ENCODE measurements around the gene MAPKAPK2.
"Not testable (repeated sequence)": the region's sequence is repeated elsewhere in the genome, so short reads cannot be mapped to it uniquely, and the experiment has no call there.

Gene MAPKAPK2

GRCh38 chr1:206684478-206685333 lies at the start of gene MAPKAPK2:
TSS of gene MAPKAPK2 (plus strand) at chr1:206684905. CDS start at chr1:206685230, 325 bp downstream.
- DNase-seq: peak; percentile 77

GRCh38 chr1:206635080-206635977 lies 49.4 kb upstream of the MAPKAPK2 start, which contains the start of gene DYRK3:
TSS of gene DYRK3 (plus strand) at chr1:206635536. CDS start at chr1:206635704, 168 bp downstream.
- peak; percentile 90 for DNase-seq

- DNase-seq: no peak
These were observed 48.7 kb upstream of the MAPKAPK2 start for GRCh38 chr1:206635978-206636345.

- DNase-seq: no peak
These were observed 48.0 kb upstream of the MAPKAPK2 start for GRCh38 chr1:206636671-206637070.

GRCh38 chr1:206637605-206638004 lies 47.1 kb upstream of the MAPKAPK2 start:
- no peak for DNase-seq

GRCh38 chr1:206642074-206642473 lies 42.6 kb upstream of the MAPKAPK2 start:
- DNase-seq: not testable (repeated sequence)

GRCh38 chr1:206643118-206643698 lies 41.5 kb upstream of the MAPKAPK2 start:
- no peak for DNase-seq

- no peak for DNase-seq
These were observed 38.2 kb upstream of the MAPKAPK2 start for GRCh38 chr1:206646504-206646903.

GRCh38 chr1:206647224-206647623 lies 37.5 kb upstream of the MAPKAPK2 start:
- no peak for DNase-seq

GRCh38 chr1:206649261-206649921 lies 35.3 kb upstream of the MAPKAPK2 start:
- DNase-seq: no peak

GRCh38 chr1:206651014-206651413 lies 33.7 kb upstream of the MAPKAPK2 start:
- no peak for DNase-seq

- DNase-seq: no peak
These were observed 32.5 kb upstream of the MAPKAPK2 start for GRCh38 chr1:206651958-206652890.

GRCh38 chr1:206653715-206654459 lies 30.8 kb upstream of the MAPKAPK2 start:
- DNase-seq: no peak

GRCh38 chr1:206654828-206655227 lies 29.9 kb upstream of the MAPKAPK2 start:
- no peak for DNase-seq

GRCh38 chr1:206655471-206655882 lies 29.2 kb upstream of the MAPKAPK2 start:
- no peak for DNase-seq

GRCh38 chr1:206656936-206657335 lies 27.8 kb upstream of the MAPKAPK2 start:
- DNase-seq: no peak

- DNase-seq: no peak
These were observed 27.0 kb upstream of the MAPKAPK2 start for GRCh38 chr1:206657751-206658150.

GRCh38 chr1:206658264-206658980 lies 26.3 kb upstream of the MAPKAPK2 start:
- DNase-seq: peak; percentile 51

- no peak for DNase-seq
These were observed 25.8 kb upstream of the MAPKAPK2 start for GRCh38 chr1:206658981-206659273.

GRCh38 chr1:206660136-206660535 lies 24.6 kb upstream of the MAPKAPK2 start:
- DNase-seq: no peak
